Measurements from ENCODE around the gene BPGM.

The BPGM gene

GRCh38 chr7:134646425-134647305, at the start of gene BPGM:
TSS of gene BPGM (plus strand) at chr7:134646853. CDS start at chr7:134661508, 14,655 bp downstream.
- DNase-seq (ENCODE audit: low spot score): peak; percentile 94

DNA sequence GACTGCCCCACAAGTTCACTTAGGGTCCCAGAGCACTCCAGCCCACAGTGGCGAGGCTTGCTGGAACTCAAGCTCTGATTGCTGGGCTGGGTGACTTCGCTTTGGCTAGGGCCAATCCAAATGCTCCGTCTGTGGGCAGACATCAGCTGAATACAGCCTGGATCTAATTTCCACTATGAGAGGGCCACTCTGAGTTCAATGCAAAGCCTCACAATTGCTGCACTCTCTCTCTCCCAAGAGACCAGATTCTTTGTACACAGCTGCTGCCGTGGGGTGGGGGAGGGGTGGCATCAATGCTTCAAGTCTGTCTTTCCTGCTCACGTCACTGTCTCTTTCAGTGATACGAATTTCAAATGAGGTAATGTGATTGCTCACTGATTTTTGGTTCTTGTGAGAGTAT, 47.3 kb upstream of the BPGM start:
- no peak for DNase-seq (ENCODE audit: low spot score)

DNA sequence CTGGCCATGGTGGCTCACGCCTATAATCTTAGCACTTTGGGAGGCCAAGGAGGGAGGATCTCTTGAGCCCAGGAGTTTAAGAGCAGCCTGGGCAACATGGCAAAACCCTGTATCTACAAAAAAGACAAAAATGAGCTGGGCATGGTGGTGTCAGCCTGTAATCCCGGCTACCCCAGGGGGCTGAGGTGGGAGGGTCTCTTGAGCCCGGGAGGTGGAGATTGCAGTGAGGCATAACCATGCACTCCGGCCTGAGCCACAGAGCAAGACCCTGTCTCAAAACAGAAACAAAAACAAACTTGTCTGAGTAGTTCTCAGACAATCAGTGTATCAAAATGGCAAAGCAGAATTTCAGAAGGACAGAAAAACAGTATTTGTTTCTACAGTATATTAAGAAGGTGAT, 45.2 kb upstream of the BPGM start:
- DNase-seq (ENCODE audit: low spot score): no peak

- peak; percentile 20 for DNase-seq (ENCODE audit: low spot score)
Measured at GRCh38 chr7:134602881-134603451, 43.7 kb upstream of the BPGM start.

- peak; percentile 36 for DNase-seq (ENCODE audit: low spot score)
Measured at GRCh38 chr7:134605978-134606923, 40.4 kb upstream of the BPGM start.

- DNase-seq (ENCODE audit: low spot score): no peak
Measured at GRCh38 chr7:134611611-134612151, 35.0 kb upstream of the BPGM start.

DNA sequence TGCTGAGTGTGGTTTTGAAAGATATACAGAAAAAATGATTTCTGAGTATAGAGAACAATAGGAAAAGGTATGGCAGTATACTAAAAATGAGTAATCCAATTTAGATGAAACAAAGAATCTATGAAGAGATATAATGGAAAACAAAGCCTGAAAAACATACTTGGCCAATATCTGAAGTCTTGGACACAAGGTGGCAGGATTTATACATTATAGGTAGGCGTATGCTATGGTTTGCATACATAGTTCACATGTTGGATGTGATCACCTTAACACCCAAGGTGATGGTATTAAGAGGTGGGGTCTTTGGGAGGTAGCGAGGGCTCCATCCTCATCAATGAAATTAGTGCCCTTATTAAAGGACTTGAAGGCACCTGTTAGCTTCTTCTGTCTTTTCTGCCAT, 34.5 kb upstream of the BPGM start:
- DNase-seq (ENCODE audit: low spot score): no peak

DNA sequence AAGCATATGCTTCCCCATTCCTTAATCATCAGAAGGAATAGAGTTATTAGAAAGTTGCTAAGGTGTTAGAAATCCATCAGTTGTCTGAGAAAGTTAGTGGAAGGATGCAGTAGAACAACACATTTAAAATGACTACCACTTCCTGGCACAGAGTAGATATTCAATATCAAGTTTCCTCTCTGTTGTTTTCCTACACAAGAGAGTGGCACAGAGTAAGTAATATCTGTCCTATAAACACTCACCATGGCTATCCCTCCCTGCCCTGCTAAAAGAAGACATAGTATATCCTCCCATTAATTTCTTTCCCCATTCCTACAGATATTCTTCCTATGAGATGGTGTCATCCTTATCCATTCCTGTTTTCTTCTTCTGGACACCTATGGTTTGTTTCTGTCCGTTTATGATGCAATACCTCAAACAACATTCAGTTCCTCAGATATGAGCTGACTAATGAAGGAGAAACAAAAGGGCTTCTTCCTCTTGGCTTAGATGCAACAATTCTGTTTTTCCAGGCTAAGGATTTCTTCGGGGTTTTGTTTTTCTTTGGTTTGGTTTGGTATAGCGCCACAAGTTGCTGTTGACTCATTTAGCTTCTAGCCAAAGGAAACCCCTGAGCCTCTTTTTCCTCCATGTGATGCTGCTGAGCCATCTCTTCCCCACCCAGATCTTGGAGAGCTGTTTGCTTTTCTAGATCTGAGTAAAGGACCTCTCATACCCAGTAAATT, 32.9 kb upstream of the BPGM start:
- DNase-seq (ENCODE audit: low spot score): no peak

DNA sequence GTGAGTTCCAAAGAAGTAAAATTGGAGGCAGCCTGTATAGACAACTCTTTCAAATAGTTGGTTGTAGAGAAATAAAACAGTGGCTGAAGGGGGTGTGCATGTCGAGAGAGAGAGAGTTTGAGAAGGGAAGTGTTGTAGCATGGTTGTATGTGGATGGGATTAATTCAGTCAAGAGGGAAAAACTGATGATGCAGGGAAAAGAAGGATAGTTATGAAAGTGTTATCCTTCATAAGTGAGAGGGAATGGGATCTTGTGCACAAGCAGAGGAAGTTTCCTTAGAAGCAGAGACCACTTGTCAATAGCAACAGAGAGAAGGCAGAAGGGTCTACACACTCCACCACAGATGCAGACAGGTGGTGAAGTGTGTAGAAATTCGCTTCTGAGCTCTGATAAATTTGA, 30.0 kb upstream of the BPGM start:
- no peak for DNase-seq (ENCODE audit: low spot score)

DNA sequence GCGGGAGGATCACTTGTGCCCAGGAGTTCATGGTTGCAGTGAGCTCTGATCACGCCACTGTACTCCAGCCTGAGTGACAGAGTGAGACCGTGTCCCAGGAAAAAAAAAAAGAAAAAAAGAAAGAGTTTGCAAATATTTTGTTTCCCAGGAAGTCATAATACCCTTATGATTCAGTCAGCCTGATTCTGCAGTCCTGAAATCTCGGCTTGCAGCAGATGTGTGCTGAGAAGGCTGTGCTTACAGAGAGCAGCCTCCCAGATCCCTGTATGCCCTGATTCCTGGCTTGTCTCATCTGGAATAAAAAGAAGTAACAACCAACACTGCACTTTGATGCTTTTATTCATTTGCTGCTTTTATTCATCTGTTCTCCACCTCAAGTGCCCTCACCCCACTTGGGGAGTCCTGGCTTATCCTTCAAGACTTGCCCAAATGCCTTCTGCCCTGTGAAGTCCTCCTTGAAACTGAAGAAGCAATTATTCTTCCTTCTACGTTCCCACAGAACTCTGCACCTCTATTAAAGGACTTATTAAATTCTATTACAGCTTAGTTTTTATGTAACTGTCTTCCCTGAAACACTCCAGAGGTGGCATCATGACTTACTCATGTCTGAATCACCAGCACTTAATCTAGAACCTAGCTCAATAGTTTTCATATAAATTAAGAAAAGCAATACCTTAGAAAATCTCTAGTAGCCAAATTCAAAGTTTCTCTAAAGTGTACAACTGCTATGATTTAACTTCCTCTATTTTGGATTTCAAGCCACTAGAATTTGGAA, 27.7 kb upstream of the BPGM start:
- no peak for DNase-seq (ENCODE audit: low spot score)

DNA sequence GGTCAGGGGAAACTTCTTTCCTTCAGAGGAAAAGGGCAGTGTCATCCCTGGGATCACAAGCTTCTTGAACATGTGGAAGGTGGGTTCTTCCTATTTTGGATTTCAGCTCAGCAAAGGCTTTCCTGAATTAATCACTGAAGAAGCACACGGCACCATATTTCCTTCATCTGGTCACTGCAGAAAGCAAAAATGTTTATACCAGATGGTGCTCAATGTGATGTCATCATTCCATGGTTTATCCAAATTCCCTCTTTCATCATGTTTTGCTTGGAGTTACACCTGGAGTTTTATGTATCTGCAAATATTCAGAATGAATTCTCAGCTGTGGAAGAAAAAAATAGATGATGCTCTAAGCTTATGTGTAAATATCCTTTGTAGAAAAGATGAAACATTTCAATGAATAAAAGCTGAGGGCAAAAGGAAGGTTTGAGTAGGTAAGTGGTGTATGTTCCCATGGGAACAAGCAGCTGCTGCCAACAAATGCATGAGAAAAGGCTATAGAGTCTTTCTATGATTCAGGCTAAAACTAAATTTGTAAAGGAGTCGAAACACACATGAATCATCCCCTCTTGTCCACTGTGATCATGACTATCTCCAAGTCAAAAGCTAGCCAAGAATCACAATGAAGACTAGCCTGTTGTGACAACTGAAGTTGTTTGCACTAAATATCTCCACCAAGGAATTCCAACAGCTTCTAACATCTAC, 26.9 kb upstream of the BPGM start:
- no peak for DNase-seq (ENCODE audit: low spot score)

- no peak for DNase-seq (ENCODE audit: low spot score)
Measured at GRCh38 chr7:134622303-134622995, 24.2 kb upstream of the BPGM start.

DNA sequence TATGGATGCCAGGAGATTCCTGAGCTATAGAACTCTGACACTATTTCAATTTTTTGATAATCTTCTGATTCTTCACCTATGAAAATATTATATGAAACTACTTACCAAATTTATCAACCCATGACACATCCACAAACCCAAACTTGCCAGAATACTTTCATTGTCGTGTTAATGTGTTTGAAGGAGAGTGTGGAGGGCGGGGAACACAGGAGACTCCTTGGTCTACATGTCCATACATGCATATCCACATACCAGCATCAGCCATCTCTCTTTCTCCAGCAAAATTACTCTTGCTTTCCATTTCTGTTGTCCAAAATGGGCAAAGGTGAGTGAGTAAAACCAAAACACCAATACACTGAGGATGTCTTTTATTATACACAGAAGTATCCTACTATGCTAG, 23.5 kb upstream of the BPGM start:
- no peak for DNase-seq (ENCODE audit: low spot score)

GRCh38 chr7:134625550-134625949, 21.1 kb upstream of the BPGM start:
- no peak for DNase-seq (ENCODE audit: low spot score)

DNA sequence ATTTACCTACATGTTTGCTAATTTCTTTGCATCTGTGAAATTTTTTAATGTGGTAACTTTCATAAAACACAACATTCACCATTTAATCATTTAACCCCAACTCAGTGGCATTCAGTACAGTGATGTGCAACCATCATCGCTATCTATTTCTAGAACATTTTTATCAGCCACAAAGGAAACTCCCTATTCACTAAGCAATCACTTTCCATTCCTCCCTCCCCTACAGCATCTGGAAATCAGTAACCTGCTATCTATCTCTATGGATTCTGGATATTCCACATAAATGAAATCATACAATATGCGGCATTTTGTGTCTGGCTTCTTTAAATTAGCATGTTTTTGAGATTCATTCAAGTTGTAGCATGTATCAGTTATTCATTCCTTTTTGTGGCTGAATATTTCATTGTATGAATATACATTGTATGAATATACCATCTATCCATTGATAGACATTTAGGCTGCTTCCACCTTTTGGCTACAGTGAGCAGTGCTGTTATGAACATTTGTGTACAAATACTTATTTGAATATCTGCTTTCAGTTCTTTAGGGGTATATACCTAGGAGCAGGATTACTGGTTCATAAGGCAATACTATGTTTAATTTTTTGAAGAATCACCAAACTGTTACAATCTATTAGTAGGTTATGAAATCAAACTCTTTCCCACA, 19.4 kb upstream of the BPGM start:
- no peak for DNase-seq (ENCODE audit: low spot score)

- DNase-seq (ENCODE audit: low spot score): no peak
Measured at GRCh38 chr7:134627775-134628153, 18.9 kb upstream of the BPGM start.

GRCh38 chr7:134629445-134629844, 17.2 kb upstream of the BPGM start:
- no peak for DNase-seq (ENCODE audit: low spot score)

DNA sequence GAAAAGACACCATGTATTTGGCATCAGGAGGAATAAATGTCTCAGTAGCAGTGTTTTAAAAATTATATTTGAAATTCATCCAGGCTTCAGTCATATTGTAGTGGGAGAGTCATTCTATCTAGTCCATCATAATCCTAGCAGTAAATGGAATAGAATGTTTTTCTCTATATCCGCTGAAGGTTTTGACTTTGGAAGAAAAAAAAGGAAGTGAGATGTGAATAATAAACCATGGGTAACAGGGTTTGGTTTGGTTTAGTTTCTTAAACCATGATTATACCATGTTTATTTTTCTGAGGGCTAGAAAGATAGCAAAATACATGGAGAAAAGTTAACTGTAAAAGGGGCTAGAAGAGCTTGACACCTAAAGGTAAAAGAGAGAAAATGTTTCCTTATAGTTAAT, 16.4 kb upstream of the BPGM start:
- DNase-seq (ENCODE audit: low spot score): no peak

GRCh38 chr7:134630893-134631292, 15.8 kb upstream of the BPGM start:
- no peak for DNase-seq (ENCODE audit: low spot score)

Measured in HuH-7 (cell line).